Stimulated activated CD4-positive, alpha-beta T cell treated with anti-CD3 and anti-CD28 coated beads, Interleukin-12 subunit alpha, Interleukin-12 subunit beta, amount 100 ng/mL, for 24 hours (primary cell): ENCODE results near the gene DPYD.

Experiments
- DNase-seq, 2 experiments: peaks; one replicate each; pipeline ENCODE4 v3.0.0-alpha.2; 2020; ENCODE audit warnings: low read depth in 2 of 2

The DPYD gene

DNA sequence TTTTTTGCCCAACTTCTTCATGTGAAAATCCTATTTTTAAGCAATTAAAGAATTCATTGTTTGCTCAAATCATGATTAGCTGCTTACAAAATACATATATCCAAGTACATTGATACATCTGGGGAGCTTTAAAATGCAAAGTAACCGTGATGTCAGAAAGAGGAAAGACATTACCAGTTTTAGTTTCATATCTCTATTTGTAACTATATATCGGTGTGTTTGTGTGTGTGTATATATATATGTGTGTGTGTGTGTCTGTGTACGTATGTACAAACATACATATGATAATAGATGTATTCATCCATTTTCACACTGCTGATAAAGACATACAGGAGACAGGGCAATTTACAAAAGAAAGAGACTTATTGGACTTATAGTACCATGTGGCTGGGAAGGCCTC, 310.1 kb downstream of the DPYD start:
- no peak for DNase-seq

DNA sequence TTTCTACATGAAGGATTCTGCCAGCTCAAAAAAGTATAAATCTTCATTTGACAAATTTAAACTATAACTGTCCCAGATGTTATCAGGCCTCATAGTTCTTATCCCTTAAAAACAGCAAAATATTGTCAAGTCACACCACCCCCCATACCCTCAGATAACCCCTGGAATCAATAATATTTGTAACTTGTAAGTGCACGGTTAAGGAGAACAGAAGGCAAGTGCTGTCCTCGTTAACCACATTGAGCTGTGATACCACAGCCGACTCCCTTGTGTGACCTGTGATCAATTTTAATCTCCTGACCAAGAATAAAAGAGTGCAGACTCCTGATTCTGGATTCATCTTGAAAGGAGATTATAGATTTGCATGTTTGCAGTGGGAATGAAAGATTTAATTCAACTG, 310.7 kb downstream of the DPYD start:
- DNase-seq: no peak

DNA sequence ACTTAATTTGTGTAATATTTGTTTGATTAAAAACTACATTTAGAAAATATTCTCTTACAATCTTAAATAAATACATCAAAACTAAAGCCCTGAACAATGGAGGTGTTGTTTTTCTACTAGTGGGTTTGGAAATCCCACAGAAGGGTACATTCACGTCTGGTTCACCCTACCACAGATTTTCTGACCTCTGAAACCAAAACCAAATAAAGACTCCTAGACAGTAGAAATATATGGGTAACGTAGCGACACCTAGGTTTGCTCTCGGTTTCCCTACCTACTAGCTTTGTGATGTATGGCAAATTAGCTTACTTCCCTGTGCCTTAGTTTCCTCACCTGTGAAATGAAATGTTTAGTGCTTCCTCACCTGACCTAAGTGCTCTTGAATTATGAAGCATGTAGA, 312.6 kb downstream of the DPYD start:
- no peak for DNase-seq

DNA sequence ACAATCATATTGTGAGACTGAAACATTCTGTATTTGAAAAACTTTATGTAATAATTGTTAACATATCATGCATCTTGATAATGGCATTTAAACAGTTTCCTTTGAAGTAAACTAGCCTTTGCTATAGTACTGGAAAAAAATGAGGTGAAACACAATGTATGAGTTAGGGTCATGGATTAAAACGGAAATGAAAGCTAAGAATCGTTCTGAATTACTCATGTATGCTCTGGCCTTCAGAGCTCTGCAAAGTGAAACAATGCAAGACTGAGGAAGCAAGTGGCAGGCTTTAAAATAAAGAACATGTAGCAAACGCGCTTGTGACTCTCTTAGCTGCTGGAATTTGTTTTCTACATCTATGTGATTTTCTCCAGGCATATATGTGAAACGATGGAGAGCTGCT, 317.1 kb downstream of the DPYD start:
- DNase-seq: no peak

DNA sequence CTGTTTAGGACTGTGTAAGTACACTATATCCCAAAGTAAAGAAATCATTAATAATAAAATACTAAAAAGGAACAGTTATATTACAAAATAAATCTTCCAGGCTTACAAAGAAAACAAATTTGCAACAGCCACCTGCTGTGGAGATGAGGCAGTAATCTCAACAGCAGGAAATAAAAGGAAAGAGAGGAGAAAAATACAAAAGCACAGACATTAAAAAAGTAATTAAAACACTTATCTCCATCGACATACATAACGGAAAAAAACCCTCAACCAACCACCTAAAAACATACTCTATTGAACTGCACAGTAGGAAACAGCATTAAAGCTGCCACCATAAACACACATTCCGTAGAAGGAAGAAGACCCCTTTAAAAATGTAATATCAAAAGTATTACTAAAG, 317.6 kb downstream of the DPYD start:
- no peak for DNase-seq

DNA sequence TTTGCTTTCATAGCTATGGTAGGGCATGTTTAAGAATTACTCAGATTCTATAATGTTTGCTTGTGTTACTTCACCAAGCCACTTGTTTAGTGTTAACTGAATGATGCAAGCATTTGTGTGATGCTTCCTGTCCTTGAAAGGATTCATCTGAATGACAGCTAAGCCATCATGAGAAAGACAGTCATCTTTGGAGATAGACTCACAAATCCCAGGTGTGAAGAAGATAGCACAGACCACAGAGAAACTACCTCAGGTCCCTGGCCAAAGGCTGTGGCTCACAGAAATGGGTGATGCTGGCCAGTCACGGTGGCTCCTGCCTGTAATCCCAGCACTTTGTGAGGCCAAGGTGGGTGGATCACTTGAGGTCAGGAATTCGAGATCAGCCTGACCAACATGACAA, 321.4 kb downstream of the DPYD start:
- no peak for DNase-seq

DNA sequence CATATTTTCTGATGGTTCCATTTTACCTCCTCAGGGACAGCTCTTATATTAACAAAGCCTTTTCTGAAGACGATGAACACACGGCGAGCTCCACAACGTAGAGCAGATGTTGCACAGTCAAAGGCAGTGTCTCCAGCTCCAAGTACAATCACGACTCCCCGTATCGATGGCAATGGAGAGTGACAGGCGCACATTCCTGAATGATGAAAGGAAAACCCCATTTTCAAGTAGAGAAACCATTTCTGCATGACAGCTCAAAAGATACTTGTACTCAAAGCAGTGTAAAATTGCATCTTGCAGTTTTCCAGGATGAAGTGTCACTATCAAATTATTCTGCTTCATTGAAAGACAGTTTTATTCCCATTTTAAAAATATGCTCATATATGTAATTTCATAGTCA, 327.6 kb downstream of the DPYD start:
- DNase-seq: no peak

DNA sequence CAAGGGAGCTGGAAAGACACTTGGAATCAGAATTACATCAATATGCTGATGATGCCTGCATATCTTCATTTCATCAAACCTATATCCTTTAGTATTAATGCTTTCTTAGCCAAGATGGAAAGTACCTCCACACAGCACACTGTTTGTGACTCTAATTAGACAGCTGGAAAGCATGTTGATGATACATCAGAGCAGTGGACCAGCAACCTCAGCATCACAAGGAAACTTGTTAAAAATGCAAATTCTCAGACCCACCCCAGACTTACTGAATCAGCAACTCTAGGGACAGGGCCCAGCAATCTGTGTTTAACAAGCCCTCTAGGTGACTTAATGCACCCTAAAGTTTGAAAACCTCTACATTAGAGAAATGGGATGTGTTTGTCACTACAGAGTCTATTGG, 332.1 kb downstream of the DPYD start:
- DNase-seq: no peak

DNA sequence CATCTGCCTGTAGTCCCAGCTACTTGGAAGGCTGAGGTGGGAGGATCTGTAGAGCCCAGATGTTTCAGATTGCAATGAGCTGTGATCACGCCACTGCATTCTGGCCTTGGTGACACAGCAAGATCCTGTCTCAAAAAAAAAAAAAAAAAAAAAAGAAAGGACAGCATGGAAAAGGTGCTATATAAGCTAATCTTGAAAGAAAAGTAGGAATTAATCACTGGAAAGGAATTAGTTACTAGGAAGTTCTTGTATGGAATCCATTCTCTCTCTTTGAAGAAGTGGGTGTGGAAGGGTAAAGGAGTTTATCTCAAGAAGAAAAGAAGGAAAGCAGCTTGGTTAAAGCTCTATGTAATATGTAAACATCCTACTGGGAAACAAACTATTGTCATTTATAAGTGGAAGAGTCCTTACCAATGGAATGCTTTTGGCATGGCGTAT, 339.2 kb downstream of the DPYD start:
- no peak for DNase-seq

DNA sequence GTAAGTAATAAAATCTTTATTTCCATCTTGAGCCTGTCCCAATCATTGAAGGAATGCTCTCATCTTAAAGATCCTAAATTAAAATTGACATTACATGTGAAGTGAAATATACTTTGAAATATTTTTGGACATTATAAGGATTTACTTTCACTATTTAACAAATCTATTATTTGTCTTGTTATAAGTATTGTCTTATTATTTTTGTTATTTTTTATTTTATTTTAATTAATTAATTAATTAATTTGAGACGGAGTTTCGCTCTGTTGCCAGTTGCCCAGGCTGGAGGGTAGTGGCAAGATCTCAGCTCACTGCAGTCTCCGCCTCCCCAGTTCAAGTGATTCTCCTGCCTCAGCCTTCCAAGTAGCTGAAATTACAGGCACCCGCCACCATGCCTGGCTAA, 343.2 kb downstream of the DPYD start:
- no peak for DNase-seq

DNA sequence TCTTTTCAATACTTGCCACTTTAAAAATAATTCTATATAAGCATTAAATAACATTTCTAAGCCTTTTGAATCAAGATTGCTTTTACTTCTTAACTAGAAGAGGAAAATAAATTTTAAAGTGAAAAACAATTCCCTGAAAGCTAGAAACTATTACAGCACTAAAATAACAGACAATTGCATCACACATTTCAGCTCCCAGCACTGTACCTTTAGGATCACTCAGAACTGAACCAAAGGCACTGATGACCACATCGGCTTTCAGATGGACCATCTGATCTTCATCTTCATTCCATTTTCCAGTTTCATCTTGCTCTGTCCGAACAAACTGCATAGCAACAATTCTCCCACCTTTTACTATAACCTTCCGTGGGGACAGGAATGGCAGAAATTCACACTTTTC, 347.3 kb downstream of the DPYD start:
- no peak for DNase-seq

DNA sequence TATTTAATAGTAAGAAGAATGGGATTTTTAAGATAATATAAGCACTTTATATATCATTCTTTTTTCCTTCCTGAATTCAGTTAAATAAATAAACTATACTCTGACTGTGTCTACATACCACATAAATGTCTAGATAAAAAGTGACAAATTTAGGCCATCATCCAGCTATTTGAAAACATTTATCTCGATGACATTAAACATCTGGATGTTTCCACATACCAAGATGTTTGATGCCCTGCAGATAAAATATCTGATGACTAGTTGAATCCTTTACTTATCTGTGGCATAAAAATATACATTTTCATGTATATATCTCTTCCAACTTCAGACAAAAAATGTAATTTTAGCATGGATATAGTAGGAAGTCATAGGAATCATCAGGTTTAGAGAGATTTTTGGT, 348.3 kb downstream of the DPYD start:
- DNase-seq: no peak

DNA sequence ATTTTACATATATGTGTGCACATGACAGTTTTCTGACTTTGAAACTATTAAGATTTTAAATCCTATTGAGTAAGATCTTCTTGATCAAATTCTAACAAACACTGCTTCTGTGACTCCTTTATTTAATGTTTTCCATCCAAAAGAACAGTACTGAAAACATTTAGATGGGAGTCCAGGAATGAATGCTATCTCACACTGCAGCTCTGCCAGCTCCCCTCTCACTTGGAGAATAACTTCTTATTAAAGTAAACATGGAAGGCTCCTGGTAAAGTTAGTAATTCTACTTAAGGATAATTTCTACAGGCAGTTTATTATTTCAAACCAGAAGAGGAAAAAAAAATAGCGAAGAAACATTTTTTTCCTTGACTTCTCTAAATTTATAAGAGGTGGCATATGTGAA, 349.1 kb downstream of the DPYD start:
- DNase-seq: no peak

DNA sequence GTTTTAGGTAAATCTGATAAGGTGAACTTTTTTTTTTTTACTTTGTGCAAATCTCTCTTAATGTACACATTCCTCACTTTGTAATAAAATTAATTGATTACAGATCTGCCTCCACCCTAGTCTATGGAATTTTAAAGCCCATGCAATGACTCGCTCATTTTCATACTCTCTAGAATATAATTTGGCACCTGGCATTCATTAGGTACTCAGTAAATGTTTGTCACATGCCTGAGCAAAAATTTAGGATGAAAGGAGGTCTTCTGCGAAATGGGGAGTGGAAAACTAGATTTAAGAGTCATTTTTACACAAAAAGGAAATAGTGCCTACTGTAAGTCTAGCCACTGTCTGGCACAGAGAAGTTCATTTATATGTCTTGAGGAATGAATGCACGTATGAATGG, 350.1 kb downstream of the DPYD start:
- DNase-seq: no peak

DNA sequence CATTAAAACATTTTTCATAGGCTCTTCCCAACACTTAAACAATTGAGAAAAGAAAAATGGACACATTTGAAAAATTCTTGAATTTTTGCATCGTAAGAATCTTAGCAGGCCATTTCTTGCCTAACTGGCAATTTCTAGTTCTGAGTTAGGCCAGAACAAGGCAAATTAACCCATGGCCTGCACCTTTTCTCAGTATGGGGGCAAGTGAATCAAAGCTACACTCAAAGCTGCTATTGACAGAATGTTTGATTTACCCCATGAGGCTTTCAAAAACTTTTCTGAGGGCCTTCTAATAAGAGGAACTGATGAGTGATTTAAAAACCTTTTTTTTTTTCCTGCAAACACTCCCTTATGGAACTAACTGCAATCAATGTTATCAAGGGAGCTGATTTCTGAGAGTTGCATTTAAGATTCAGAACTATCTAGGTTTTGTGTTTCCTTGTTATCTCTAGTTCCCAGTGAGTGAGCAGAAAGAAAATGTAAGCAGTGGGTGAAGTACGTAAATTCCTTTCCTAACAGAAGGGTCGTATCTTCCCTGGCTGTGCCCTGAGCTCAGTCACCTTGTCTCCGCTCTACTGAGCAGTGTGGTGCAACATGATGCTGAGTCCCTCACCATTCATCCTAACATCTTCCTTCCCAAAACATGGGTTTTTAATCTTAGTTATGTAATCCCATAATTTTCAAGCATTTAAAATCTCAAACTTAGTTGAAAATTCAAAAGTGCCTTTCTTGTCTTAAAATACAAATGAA, 353.7 kb downstream of the DPYD start:
- DNase-seq: no peak

DNA sequence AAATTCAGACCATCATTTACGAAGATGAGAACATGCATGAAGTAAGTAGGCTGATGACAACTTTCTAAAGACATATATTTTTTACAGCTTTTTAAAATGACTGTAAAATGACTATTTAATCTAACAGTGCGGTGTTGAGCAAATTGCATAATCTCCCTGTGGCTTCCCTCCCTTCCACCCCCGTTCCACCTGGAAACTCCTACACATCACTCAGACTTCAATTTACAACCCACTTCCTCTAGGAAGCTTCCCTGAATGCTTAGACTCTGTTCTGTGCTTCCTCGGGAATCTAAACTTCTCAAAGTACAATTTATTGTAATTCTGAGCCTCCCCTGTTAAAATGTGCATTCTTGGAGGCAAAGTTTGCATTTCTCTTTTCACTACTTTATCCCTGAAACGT, 354.9 kb downstream of the DPYD start:
- no peak for DNase-seq

DNA sequence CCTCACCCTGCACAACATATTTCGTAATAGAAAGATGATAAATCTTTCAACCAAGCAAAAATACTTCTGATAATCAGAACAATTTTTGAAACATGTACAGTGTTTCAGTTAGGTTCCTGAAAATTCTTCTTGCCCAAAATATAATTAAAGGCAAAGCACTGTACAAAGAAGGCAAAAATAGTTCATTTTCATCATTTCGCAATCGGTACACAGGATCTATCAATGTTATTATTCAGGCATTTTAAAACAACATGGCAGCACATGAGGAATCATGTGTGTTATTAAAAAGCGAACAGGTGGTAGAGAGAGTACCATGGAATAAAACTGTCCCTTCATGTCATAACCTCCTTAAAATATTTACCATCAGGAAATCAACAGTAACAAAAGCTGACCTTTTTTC, 356.9 kb downstream of the DPYD start:
- DNase-seq: no peak

DNA sequence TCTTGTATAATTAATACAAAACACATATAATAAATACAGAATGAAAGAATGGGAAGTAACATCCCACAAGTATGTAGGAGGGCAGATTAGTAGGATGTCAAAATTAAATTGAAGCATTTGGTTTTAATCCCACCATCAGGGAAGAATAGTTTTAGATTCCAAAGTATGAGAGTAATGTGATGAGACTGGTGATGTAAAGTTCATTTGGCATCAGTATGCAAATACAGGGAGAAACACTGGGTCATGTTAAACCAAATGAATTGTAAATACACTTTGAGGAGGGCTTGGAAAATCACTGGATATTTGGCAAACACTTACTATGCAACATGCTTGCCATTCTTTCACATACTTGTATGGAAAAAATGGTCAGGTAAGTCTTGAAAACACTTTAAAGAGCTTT, 358.8 kb downstream of the DPYD start:
- no peak for DNase-seq

DNA sequence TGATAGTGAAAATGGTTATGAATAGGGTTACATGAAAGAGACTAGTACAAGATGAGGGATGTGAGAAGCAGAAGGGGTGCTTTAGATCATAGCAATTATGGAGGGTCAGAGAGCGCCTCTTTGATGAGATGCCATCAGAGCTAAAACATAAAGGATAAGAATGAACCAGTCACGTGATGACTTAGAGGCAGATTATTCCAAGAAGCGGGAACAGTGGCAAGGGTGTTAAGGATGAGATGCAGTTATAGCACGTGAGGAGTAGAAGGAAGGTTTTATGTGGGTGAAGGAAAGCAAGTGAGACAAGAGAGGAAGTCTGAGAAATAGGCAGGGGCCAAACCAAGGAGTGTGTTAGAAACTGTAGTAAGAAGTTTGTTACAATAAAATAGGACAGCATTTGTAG, 360.1 kb downstream of the DPYD start:
- no peak for DNase-seq

DNA sequence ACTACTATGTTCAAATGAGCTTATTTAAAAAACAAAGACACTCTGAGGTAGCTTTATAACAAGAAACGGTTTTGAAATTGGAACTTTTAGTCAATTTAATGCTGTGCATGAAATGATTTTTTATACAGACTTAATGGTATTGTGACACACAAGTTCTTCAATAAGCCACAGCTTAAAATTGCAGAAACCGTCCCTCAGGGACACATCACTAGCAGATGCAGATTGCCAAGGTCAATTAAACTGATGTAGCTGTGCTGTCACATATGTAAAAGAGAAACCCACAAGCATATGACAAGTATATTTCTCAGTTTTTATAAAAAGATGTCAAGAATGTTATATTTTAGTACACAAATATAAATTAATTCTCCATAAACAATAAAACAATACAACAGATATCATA, 366.9 kb downstream of the DPYD start:
- DNase-seq: no peak

DNA sequence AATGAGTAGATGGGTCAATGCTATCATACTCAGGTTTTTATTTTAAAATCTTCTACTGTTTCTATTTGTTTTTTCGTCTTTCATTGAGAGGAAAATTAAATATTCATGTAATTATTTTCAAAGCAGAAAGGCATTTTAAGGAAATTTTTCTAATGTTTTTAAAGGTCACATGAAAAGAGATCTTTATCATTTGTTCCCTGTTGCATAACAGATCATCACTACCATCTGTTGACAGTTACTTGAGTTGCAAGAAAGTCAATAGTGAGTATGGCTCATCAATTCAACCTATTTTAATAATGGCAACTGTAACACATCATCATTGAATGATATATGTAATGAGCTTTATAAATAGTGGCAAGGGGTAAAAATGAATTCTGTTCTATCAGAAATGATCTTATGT, 369.7 kb downstream of the DPYD start:
- DNase-seq: no peak

DNA sequence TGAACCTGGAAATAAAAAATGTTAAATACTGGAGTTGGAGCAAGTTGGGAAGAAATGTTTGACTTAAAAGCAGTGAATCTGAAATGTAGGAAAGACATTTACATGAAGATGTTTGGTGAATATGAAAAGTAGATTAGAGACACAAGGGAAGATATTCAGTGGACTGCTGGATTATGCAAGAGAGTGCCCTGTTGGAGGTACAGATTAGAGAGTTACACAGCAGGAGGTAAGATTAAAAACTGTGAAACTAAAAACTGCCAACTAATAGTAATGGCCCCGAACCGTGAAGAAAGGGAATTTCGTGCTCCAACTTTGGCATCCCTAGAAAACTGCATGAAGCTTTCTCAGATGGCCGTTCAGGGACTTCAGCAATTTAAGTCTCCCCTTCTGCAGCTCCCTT, 375.4 kb downstream of the DPYD start:
- DNase-seq: no peak

DNA sequence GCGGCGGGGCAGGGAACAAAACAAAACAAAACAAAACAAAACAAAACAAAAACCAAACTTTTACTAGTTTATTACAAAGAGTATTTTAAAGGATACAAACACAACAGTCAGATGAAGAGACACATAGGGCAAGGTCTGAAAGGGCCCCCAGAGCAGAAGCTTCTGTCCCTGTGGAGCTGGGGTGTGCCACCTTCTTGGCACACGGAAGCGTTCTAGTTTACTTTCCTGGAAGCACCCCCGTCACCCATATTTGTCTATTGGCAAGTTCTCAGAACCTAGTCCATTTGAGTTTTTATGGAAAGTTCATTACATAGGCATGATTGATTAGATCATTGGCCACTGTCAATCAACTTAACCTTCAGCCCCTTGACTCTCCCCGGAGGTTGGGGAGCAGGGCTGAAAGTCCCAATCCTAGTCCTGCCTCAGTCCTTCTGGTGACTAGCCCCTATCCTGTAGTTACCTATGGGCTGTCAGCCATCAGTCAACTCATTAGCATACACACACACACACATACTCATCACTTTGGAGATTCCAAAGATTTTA, 380.4 kb downstream of the DPYD start:
- DNase-seq: no peak

DNA sequence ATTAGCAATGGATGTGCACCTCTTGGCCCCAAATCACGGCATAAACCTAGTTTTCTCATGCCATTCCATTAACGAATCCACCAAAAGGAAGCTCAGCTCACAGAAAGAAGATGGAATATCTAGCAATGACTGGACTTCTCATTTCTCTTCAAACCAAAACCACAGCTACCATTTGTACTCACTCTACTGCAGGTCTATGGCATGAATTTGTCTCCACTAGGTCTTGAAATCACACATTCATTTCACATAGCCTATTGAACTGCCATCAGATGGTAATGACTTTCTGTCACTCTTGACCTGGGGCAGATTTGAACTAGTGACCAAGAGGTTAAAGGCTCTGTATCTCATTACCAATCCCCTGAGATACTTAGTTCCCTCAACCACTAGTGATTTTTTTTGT, 382.7 kb downstream of the DPYD start:
- DNase-seq: no peak
